ENCODE data around the gene UBN2.
"Not testable (repeated sequence)": the region's sequence is repeated elsewhere in the genome, so short reads cannot be mapped to it uniquely, and the experiment has no call there.

The UBN2 gene

GRCh38 chr7:139200382-139200781 lies 30.7 kb upstream of the UBN2 start:
- H3K9ac ChIP-seq (ENCODE audit: insufficient read length), result no peak overlapping the region
- no peak overlapping the region for H3K27ac ChIP-seq
- no peaks in the 10 kb centered on the region for H3K9me3 ChIP-seq (ENCODE audit: low read depth, low read length)
- DNase-seq (ENCODE audit: low read depth, low spot score), result no peak
- H3K4me3 ChIP-seq, result no peak overlapping the region
- no peak for TF ChIP-seq POLR2AphosphoS5 (IDR thresholded peaks at IDR 0.05; ENCODE audit: borderline replicate concordance, low read depth, low read length)
- TF ChIP-seq EZH2 (IDR thresholded peaks at IDR 0.05), result no peak
- TF ChIP-seq FOXP2 (optimal IDR thresholded peaks at IDR 0.05; ENCODE audit: control extremely low read depth, extremely low read length, insufficient read depth), result no peak
- no peaks in the 10 kb centered on the region for H3K36me3 ChIP-seq (ENCODE audit: insufficient read depth, low read length)

DNA sequence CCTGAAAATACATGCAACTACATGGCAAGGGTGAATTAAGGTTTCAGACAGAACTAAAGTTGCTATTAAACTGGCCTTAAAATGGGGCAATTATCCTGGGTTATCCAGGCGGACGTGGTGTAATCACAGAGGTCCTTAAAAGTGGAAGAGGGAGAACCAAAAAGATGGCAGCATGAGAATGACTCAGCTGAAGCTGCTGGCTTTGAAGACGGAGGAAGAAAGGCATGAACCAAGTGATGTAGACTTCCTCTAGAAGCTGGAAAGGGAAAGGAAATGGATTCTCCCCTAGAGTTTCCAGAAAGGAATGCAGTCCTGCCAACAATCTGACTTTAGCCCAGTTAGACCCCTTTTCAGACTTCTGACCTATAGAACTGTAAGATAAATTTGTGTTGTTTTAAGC lies 27.0 kb upstream of the UBN2 start:
- Histone ChIP-seq H3K9me3 (ENCODE audit: low read depth, low read length) (no peaks in the 10 kb centered on the region), H3K9ac (ENCODE audit: insufficient read length) (no peak overlapping the region), H3K36me3 (ENCODE audit: insufficient read depth, low read length) (no peaks in the 10 kb centered on the region), H3K4me3 (no peak overlapping the region), H3K27ac (no peak overlapping the region)
- TF ChIP-seq POLR2AphosphoS5 (IDR thresholded peaks at IDR 0.05; ENCODE audit: borderline replicate concordance, low read depth, low read length) (no peak), FOXP2 (optimal IDR thresholded peaks at IDR 0.05; ENCODE audit: control extremely low read depth, extremely low read length, insufficient read depth) (no peak), EZH2 (IDR thresholded peaks at IDR 0.05) (no peak)
- no peak for DNase-seq (ENCODE audit: low read depth, low spot score)

GRCh38 chr7:139205843-139206242 lies 25.2 kb upstream of the UBN2 start:
- H3K36me3 ChIP-seq (ENCODE audit: insufficient read depth, low read length), result no peaks in the 10 kb centered on the region
- no peaks in the 10 kb centered on the region for H3K9me3 ChIP-seq (ENCODE audit: low read depth, low read length)
- TF ChIP-seq POLR2AphosphoS5 (IDR thresholded peaks at IDR 0.05; ENCODE audit: borderline replicate concordance, low read depth, low read length) (no peak), FOXP2 (optimal IDR thresholded peaks at IDR 0.05; ENCODE audit: control extremely low read depth, extremely low read length, insufficient read depth) (no peak), EZH2 (IDR thresholded peaks at IDR 0.05) (no peak)
- H3K27ac ChIP-seq, result no peak overlapping the region
- H3K4me3 ChIP-seq, result no peak overlapping the region
- DNase-seq (ENCODE audit: low read depth, low spot score), result no peak
- no peak overlapping the region for H3K9ac ChIP-seq (ENCODE audit: insufficient read length)

DNA sequence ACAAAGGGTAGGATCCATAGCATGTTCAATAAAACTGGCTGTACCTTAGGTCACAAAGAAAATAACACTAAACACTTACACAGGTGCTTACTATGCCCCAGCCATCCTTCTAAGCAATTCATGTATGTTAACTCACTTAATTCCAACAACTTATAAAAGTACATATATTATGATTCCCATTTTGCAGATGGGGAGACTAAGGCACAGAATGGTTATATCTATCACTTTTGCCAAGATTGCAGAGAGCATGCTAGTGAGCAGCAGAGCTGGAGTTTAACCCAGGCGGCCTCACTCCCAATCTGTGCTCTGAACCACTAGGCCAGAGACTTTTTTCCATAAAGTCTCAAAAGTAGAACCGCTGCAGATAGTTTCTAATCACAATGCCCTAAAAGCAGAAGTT lies 18.9 kb upstream of the UBN2 start:
- Histone ChIP-seq H3K27ac (no peak overlapping the region), H3K9ac (ENCODE audit: insufficient read length) (no peak overlapping the region), H3K36me3 (ENCODE audit: insufficient read depth, low read length) (no peaks in the 10 kb centered on the region), H3K9me3 (ENCODE audit: low read depth, low read length) (no peaks in the 10 kb centered on the region), H3K4me3 (no peak overlapping the region)
- TF ChIP-seq POLR2AphosphoS5 (IDR thresholded peaks at IDR 0.05; ENCODE audit: borderline replicate concordance, low read depth, low read length) (no peak), EZH2 (IDR thresholded peaks at IDR 0.05) (no peak), FOXP2 (optimal IDR thresholded peaks at IDR 0.05; ENCODE audit: control extremely low read depth, extremely low read length, insufficient read depth) (no peak)
- DNase-seq (ENCODE audit: low read depth, low spot score), result no peak

DNA sequence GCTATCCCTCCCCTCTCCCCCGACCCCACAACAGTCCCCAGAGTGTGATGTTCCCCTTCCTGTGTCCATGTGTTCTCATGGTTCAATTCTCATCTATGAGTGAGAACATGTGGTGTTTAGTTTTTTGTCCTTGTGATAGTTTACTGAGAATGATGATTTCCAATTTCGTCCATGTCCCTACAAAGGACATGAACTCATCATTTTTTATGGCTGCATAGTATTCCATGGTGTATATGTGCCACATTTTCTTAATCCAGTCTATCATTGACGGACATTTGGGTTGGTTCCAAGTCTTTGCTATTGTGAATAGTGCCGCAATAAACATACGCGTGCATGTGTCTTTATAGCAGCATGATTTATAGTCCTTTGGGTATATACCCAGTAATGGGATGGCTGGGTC lies 17.5 kb upstream of the UBN2 start:
- H3K36me3 ChIP-seq (ENCODE audit: insufficient read depth, low read length); H3K27ac ChIP-seq; H3K4me3 ChIP-seq; DNase-seq (ENCODE audit: low read depth, low spot score); H3K9ac ChIP-seq (ENCODE audit: insufficient read length); H3K9me3 ChIP-seq (ENCODE audit: low read depth, low read length): not testable (repeated sequence)

- Histone ChIP-seq H3K36me3 (ENCODE audit: insufficient read depth, low read length) (no peaks in the 10 kb centered on the region), H3K9me3 (ENCODE audit: low read depth, low read length) (no peaks in the 10 kb centered on the region), H3K4me3 (no peak overlapping the region), H3K9ac (ENCODE audit: insufficient read length) (no peak overlapping the region), H3K27ac (no peak overlapping the region)
- TF ChIP-seq EZH2 (IDR thresholded peaks at IDR 0.05) (no peak), FOXP2 (optimal IDR thresholded peaks at IDR 0.05; ENCODE audit: control extremely low read depth, extremely low read length, insufficient read depth) (no peak), POLR2AphosphoS5 (IDR thresholded peaks at IDR 0.05; ENCODE audit: borderline replicate concordance, low read depth, low read length) (no peak)
- DNase-seq (ENCODE audit: low read depth, low spot score), result no peak
Measured at GRCh38 chr7:139218173-139218572, 12.9 kb upstream of the UBN2 start.

- Histone ChIP-seq H3K27ac (no peak overlapping the region), H3K9ac (ENCODE audit: insufficient read length) (no peak overlapping the region), H3K9me3 (ENCODE audit: low read depth, low read length) (no peaks in the 10 kb centered on the region), H3K36me3 (ENCODE audit: insufficient read depth, low read length) (no peaks in the 10 kb centered on the region), H3K4me3 (no peak overlapping the region)
- DNase-seq (ENCODE audit: low read depth, low spot score), result no peak
- TF ChIP-seq FOXP2 (optimal IDR thresholded peaks at IDR 0.05; ENCODE audit: control extremely low read depth, extremely low read length, insufficient read depth) (no peak), POLR2AphosphoS5 (IDR thresholded peaks at IDR 0.05; ENCODE audit: borderline replicate concordance, low read depth, low read length) (no peak), EZH2 (IDR thresholded peaks at IDR 0.05) (no peak)
Measured at GRCh38 chr7:139224219-139224618, 6.8 kb upstream of the UBN2 start.

GRCh38 chr7:139224836-139225235 lies 6.2 kb upstream of the UBN2 start:
- H3K9me3 ChIP-seq (ENCODE audit: low read depth, low read length); H3K9ac ChIP-seq (ENCODE audit: insufficient read length); DNase-seq (ENCODE audit: low read depth, low spot score); H3K4me3 ChIP-seq; H3K27ac ChIP-seq; H3K36me3 ChIP-seq (ENCODE audit: insufficient read depth, low read length): not testable (repeated sequence)

- not testable (repeated sequence) for DNase-seq (ENCODE audit: low read depth, low spot score); H3K27ac ChIP-seq; H3K9ac ChIP-seq (ENCODE audit: insufficient read length); H3K36me3 ChIP-seq (ENCODE audit: insufficient read depth, low read length); H3K9me3 ChIP-seq (ENCODE audit: low read depth, low read length); H3K4me3 ChIP-seq
Measured at GRCh38 chr7:139225286-139226157, 5.5 kb upstream of the UBN2 start.

- not testable (repeated sequence) for H3K27ac ChIP-seq; H3K4me3 ChIP-seq; DNase-seq (ENCODE audit: low read depth, low spot score); H3K9ac ChIP-seq (ENCODE audit: insufficient read length); H3K36me3 ChIP-seq (ENCODE audit: insufficient read depth, low read length); H3K9me3 ChIP-seq (ENCODE audit: low read depth, low read length)
Measured at GRCh38 chr7:139226158-139226515, 4.9 kb upstream of the UBN2 start.

DNA sequence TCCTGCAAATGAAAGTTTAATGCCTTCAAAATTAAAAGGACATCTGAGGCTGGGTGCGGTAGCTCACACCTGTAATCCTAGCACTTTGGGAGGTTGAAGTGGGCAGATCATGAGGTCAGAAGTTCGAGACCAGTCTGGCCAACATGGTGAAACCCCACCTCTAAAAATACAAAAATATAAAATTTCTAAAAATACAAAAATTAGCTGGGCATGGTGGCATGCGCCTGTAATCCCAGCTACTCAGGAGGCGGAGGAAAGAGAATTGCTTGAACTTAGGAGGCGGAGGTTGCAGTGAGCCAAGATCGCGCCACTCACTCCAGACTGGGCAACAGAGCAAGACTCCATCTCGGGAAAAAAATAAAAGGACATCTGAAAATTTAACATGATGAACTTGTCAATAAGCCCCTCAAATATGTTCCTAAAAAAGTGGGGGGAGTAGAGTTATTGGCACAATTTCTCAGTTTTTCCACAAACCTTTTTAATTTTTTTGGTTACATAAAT lies 4.0 kb upstream of the UBN2 start:
- not testable (repeated sequence) for H3K9me3 ChIP-seq (ENCODE audit: low read depth, low read length); DNase-seq (ENCODE audit: low read depth, low spot score); H3K9ac ChIP-seq (ENCODE audit: insufficient read length); H3K27ac ChIP-seq; H3K36me3 ChIP-seq (ENCODE audit: insufficient read depth, low read length); H3K4me3 ChIP-seq

Measured in SK-N-MC (cell line).